Astrocyte (in vitro differentiated cells and primary cell): Measurements from ENCODE around the gene RANBP1.

ENCODE experiments used
- CTCF ChIP-seq: IDR thresholded peaks from 2 replicates; pipeline ENCODE4 v1.5.1; 2011; ENCODE audit warnings: low read depth, mild to moderate bottlenecking, inconsistent platforms, low read length, moderate library complexity; ENCODE audit not compliant: insufficient read depth
- EZH2 ChIP-seq: IDR thresholded peaks from 2 replicates; pipeline ENCODE4 v1.6.1; 2012; ENCODE audit warnings: mild to moderate bottlenecking, low read length, inconsistent platforms; ENCODE audit not compliant: insufficient read depth

GRCh38 chr22:20165913-20166312 is 50.0 kb downstream of the RANBP1 start:
- TF ChIP-seq CTCF (no peak), EZH2 (no peak)
